Gastrocnemius medialis (tissue), 4 donors: Measurements from ENCODE around the gene STH. TPM values are rescaled to one million over a fixed set of nuclear protein-coding genes. Genes with fewer than 3 reads are reported as not detected.

ENCODE experiments used
- ATAC-seq, 2 donors: fragments of 150-250 bp; one replicate each; pipeline ENCODE4 v1.9.1; 2016
- DNase-seq, 2 donors: peaks; one replicate each; pipeline ENCODE4 v3.0.0-alpha.2; 2019
- H3K27ac ChIP-seq, 4 donors: fragments of 200-600 bp; sonication (generic); 1 replicate in 1 of 4; 2 replicates in 3 of 4; pipeline ENCODE4 v1.5.1; 2016 to 2018; ENCODE audit warnings: mild to moderate bottlenecking in 2 of 4, moderate library complexity in 1 of 4
- H3K27me3 ChIP-seq, 3 donors: fragments of 200-600 bp; sonication (generic) in 2 of 3; 1 replicate in 1 of 3; 2 replicates in 2 of 3; pipeline versions ENCODE4 v1.5.1 to v1.6.0; 2016 to 2019; ENCODE audit warnings: mild to moderate bottlenecking in 1 of 3, moderate library complexity in 1 of 3
- H3K36me3 ChIP-seq, 2 donors: fragments of 200-600 bp; sonication (generic) in 1 of 2; one replicate each; pipeline ENCODE4 v1.5.1; 2017 to 2018
- H3K4me1 ChIP-seq, 2 donors: fragments of 200-600 bp; sonication (generic) in 1 of 2; one replicate each; pipeline ENCODE4 v1.5.1; 2016 to 2017; ENCODE audit warnings: mild to moderate bottlenecking in 2 of 2
- H3K4me3 ChIP-seq, 4 donors: fragments of 200-600 bp; sonication (generic) in 3 of 4; 1 replicate in 1 of 4; 2 replicates in 3 of 4; pipeline ENCODE4 v1.5.1; 2016 to 2019; ENCODE audit warnings: mild to moderate bottlenecking in 2 of 4
- H3K9me3 ChIP-seq, 3 donors: fragments of 200-600 bp; sonication (generic) in 2 of 3; 1 replicate in 1 of 3; 2 replicates in 2 of 3; pipeline ENCODE4 v1.5.1; 2016 to 2019
- CTCF ChIP-seq, 5 experiments: fragments of 450-650 bp in 3 of 5; fragments of 200-600 bp in 2 of 5; sonication (generic) in 2 of 5; IDR thresholded peaks in 4 of 5; conservative IDR thresholded peaks in 1 of 5; 1 replicate in 4 of 5; 2 replicates in 1 of 5; pipeline ENCODE4 v1.5.1; 2016 to 2019; ENCODE audit warnings: antibody characterized with exemption in 5 of 5, mild to moderate bottlenecking in 3 of 5, moderate library complexity in 3 of 5
- POLR2A ChIP-seq, 2 donors: fragments of 450-650 bp; IDR thresholded peaks; one replicate each; pipeline ENCODE4 v1.6.1; 2017; ENCODE audit warnings: antibody characterized with exemption in 2 of 2, mild to moderate bottlenecking in 2 of 2, moderate library complexity in 2 of 2
- in situ Hi-C, 4 donors: fragments of 200-750 bp; cut with MboI; loops; one replicate each; pipeline versions ENCODE4 v1.15.0 to v1.8.0; 2017; ENCODE audit warnings: low sequenced_read_pairs in 4 of 4
- intact Hi-C: fragments of 100-400 bp; cut with DNase I; formaldehyde crosslinking; loops from one replicate; pipeline ENCODE4 v1.15.1; 2023; ENCODE audit warnings: low total_unique reads
- total RNA-seq, 4 donors: library from RNA; depleted of rRNA; stranded (reverse); fragments of >200 nt; gene quantifications; one replicate each; pipeline versions ENCODE4 v1.1.0 to v1.2.3, GENCODE V29; 2016

STH gene
- total RNA-seq, 4 donors from 2014 or later, result not detected

GRCh38 chr17:46031440-46031839 is 32.4 kb downstream of the STH start:
- intact Hi-C loops, result no loop called here
- Histone ChIP-seq H3K36me3 (peaks cover 0 to 85% of the 10 kb centered on the region in 2 donors), H3K4me1 (peaks cover 27 to 32% of the 10 kb centered on the region in 2 donors), H3K9me3 (no peaks in the 10 kb centered on the region), H3K4me3 (no peak overlapping the region), H3K27ac (no peak overlapping the region), H3K27me3 (no peaks in the 10 kb centered on the region)
- in situ Hi-C loops, result loop anchor here in 1 of 4 donors (10.0 kb wide), 1 partner anchor 183 kb away; no protein-coding TSS in a partner anchor
- TF ChIP-seq POLR2A (IDR thresholded peaks at IDR 0.05) (no peak), CTCF (IDR thresholded peaks at IDR 0.05 in 4 of 5, conservative IDR thresholded peaks at IDR 0.05 in 1 of 5) (no peak)
- DNase-seq, result no peak
- ATAC-seq, result no peak

GRCh38 chr17:46031920-46032319 is 32.9 kb downstream of the STH start:
- Histone ChIP-seq H3K36me3 (peaks cover 0 to 88% of the 10 kb centered on the region in 2 donors), H3K9me3 (no peaks in the 10 kb centered on the region), H3K27me3 (no peaks in the 10 kb centered on the region), H3K27ac (no peak overlapping the region), H3K4me1 (peaks cover 26 to 37% of the 10 kb centered on the region in 2 donors), H3K4me3 (no peak overlapping the region)
- intact Hi-C loops (no loop called here), in situ Hi-C loops (loop anchor here in 1 of 4 donors (10.0 kb wide), 1 partner anchor 183 kb away; no protein-coding TSS in a partner anchor)
- no peak for ATAC-seq
- no peak for DNase-seq
- TF ChIP-seq CTCF (IDR thresholded peaks at IDR 0.05 in 4 of 5, conservative IDR thresholded peaks at IDR 0.05 in 1 of 5), result no peak
- TF ChIP-seq POLR2A (IDR thresholded peaks at IDR 0.05), result no peak

GRCh38 chr17:46032909-46033308 is 33.9 kb downstream of the STH start:
- H3K4me1 ChIP-seq, result peaks cover 16 to 32% of the 10 kb centered on the region in 2 donors

GRCh38 chr17:46033392-46033791 is 34.3 kb downstream of the STH start:
- Histone ChIP-seq H3K27me3 (no peaks in the 10 kb centered on the region), H3K27ac (no peak overlapping the region), H3K4me1 (peaks cover 12 to 32% of the 10 kb centered on the region in 2 donors), H3K9me3 (no peaks in the 10 kb centered on the region), H3K36me3 (peaks cover 0 to 97% of the 10 kb centered on the region in 2 donors), H3K4me3 (no peak overlapping the region)
- DNase-seq, result no peak
- intact Hi-C loops, result no loop called here
- no peak for TF ChIP-seq POLR2A (IDR thresholded peaks at IDR 0.05)
- in situ Hi-C loops, result loop anchor here in 1 of 4 donors (10.0 kb wide), 1 partner anchor 181 kb away; no protein-coding TSS in a partner anchor
- ATAC-seq, result no peak

More at GRCh38 chr17:46032909-46033308, 33.9 kb downstream of the STH start:
- Histone ChIP-seq H3K27me3 (no peaks in the 10 kb centered on the region), H3K4me3 (no peak overlapping the region), H3K36me3 (peaks cover 0 to 93% of the 10 kb centered on the region in 2 donors), H3K9me3 (no peaks in the 10 kb centered on the region), H3K27ac (no peak overlapping the region)
- in situ Hi-C loops, result loop anchor here in 1 of 4 donors (10.0 kb wide), 1 partner anchor 182 kb away; no protein-coding TSS in a partner anchor
- TF ChIP-seq POLR2A (IDR thresholded peaks at IDR 0.05) (no peak), CTCF (IDR thresholded peaks at IDR 0.05 in 4 of 5, conservative IDR thresholded peaks at IDR 0.05 in 1 of 5) (no peak)
- DNase-seq (no peak), ATAC-seq (no peak)
- intact Hi-C loops, result no loop called here

- peak overlapping the region in 2 of 4 donors; percentile 12 to 25 for H3K27ac ChIP-seq
These were observed 36.2 kb downstream of the STH start for GRCh38 chr17:46035112-46035818.

More at GRCh38 chr17:46035112-46035818, 36.2 kb downstream of the STH start:
- TF ChIP-seq CTCF (IDR thresholded peaks at IDR 0.05 in 4 of 5, conservative IDR thresholded peaks at IDR 0.05 in 1 of 5) (no peak), POLR2A (IDR thresholded peaks at IDR 0.05) (no peak)
- Histone ChIP-seq H3K9me3 (no peaks in the 10 kb centered on the region), H3K4me3 (no peak overlapping the region), H3K36me3 (peaks cover 0 to 94% of the 10 kb centered on the region in 2 donors), H3K27me3 (no peaks in the 10 kb centered on the region), H3K4me1 (peaks cover 29 to 46% of the 10 kb centered on the region in 2 donors)
- ATAC-seq (no peak), DNase-seq (no peak)
- in situ Hi-C loops (loop anchor here in 1 of 4 donors (10.0 kb wide), 1 partner anchor 180 kb away; no protein-coding TSS in a partner anchor), intact Hi-C loops (no loop called here)
